Stimulated activated CD4-positive, alpha-beta T cell treated with anti-CD3 and anti-CD28 coated beads, Interleukin-4, amount 100 ng/mL, for 4 hours (primary cell): Measurements from ENCODE around the gene FBXL2.

Experiments
- DNase-seq, 2 experiments: peaks; one replicate each; pipeline ENCODE4 v3.0.0-alpha.2; 2020

Gene FBXL2

GRCh38 chr3:33277193-33277882 lies at the start of gene FBXL2:
FBXL2 (plus strand) TSS chr3:33277442; CDS start chr3:33277513, 71 bp downstream.
- DNase-seq = peak in 1 of 2 experiments; percentile 21

GRCh38 chr3:33229066-33229465 lies 48.2 kb upstream of the FBXL2 start:
- no peak for DNase-seq

GRCh38 chr3:33229947-33230346 lies 47.3 kb upstream of the FBXL2 start:
- no peak for DNase-seq

- DNase-seq = no peak
Observed at GRCh38 chr3:33231756-33232465, 45.3 kb upstream of the FBXL2 start.

GRCh38 chr3:33233884-33234283 lies 43.4 kb upstream of the FBXL2 start:
- DNase-seq = no peak

GRCh38 chr3:33236005-33236404 lies 41.2 kb upstream of the FBXL2 start:
- DNase-seq = no peak

- DNase-seq = no peak
Observed at GRCh38 chr3:33237439-33237838, 39.8 kb upstream of the FBXL2 start.

- DNase-seq = no peak
Observed at GRCh38 chr3:33238923-33239322, 38.3 kb upstream of the FBXL2 start.

GRCh38 chr3:33240261-33240660 lies 37.0 kb upstream of the FBXL2 start:
- DNase-seq = no peak

- no peak for DNase-seq
Observed at GRCh38 chr3:33246786-33247185, 30.5 kb upstream of the FBXL2 start.

GRCh38 chr3:33250712-33251111 lies 26.5 kb upstream of the FBXL2 start:
- no peak for DNase-seq

- no peak for DNase-seq
Observed at GRCh38 chr3:33256249-33256648, 21.0 kb upstream of the FBXL2 start.

- DNase-seq = no peak
Observed at GRCh38 chr3:33260104-33260503, 17.1 kb upstream of the FBXL2 start.

GRCh38 chr3:33269385-33269784 lies 7.9 kb upstream of the FBXL2 start:
- DNase-seq = no peak

- no peak for DNase-seq
Observed at GRCh38 chr3:33271324-33271723, 5.9 kb upstream of the FBXL2 start.

- no peak for DNase-seq
Observed at GRCh38 chr3:33273628-33274027, 3.6 kb upstream of the FBXL2 start.

- no peak for DNase-seq
Observed at GRCh38 chr3:33278163-33278562, 921 bp downstream of the FBXL2 start.

- DNase-seq = no peak
Observed at GRCh38 chr3:33287672-33288282, 10.5 kb downstream of the FBXL2 start.

GRCh38 chr3:33299395-33300081 lies 22.3 kb downstream of the FBXL2 start:
- DNase-seq = no peak

- DNase-seq = no peak
Observed at GRCh38 chr3:33312361-33312760, 35.1 kb downstream of the FBXL2 start.

GRCh38 chr3:33313331-33313730 lies 36.1 kb downstream of the FBXL2 start:
- DNase-seq = no peak

- DNase-seq = no peak
Observed at GRCh38 chr3:33314993-33315392, 37.8 kb downstream of the FBXL2 start.

- DNase-seq = no peak
Observed at GRCh38 chr3:33315826-33316225, 38.6 kb downstream of the FBXL2 start.
